ES-I3 (cell line): ENCODE data around the gene GPR25.

ENCODE experiments used
- H3K36me3 ChIP-seq: 2 replicates; pipeline ENCODE4 v1.6.1; 2013; ENCODE audit warnings: mild to moderate bottlenecking, low read length, control low read depth, moderate library complexity; ENCODE audit not compliant: insufficient read depth
- H3K4me1 ChIP-seq: 2 replicates; pipeline ENCODE4 v1.6.1; 2013; ENCODE audit warnings: mild to moderate bottlenecking, control low read depth, low read length; ENCODE audit not compliant: insufficient read depth
- H3K9ac ChIP-seq: 2 replicates; pipeline ENCODE4 v1.6.1; 2013; ENCODE audit warnings: low read depth, mild to moderate bottlenecking, low read length, moderate library complexity
- H3K9me3 ChIP-seq: 2 replicates; pipeline ENCODE4 v1.6.1; 2013; ENCODE audit warnings: mild to moderate bottlenecking, low read length, moderate library complexity; ENCODE audit not compliant: control insufficient read depth, insufficient read depth

The GPR25 gene

GRCh38 chr1:200883118-200883517, 10.3 kb downstream of the GPR25 start:
- no peak overlapping the region for H3K9ac ChIP-seq
- no peaks in the 10 kb centered on the region for H3K9me3 ChIP-seq
- peaks cover 15% of the 10 kb centered on the region for H3K4me1 ChIP-seq
- no peaks in the 10 kb centered on the region for H3K36me3 ChIP-seq

GRCh38 chr1:200885623-200886402, 13.0 kb downstream of the GPR25 start:
- Histone ChIP-seq H3K9ac (no peak overlapping the region), H3K36me3 (no peaks in the 10 kb centered on the region), H3K9me3 (no peaks in the 10 kb centered on the region), H3K4me1 (peaks cover 21% of the 10 kb centered on the region)

GRCh38 chr1:200886594-200886993, 13.8 kb downstream of the GPR25 start:
- Histone ChIP-seq H3K36me3 (no peaks in the 10 kb centered on the region), H3K4me1 (peaks cover 21% of the 10 kb centered on the region), H3K9ac (no peak overlapping the region), H3K9me3 (no peaks in the 10 kb centered on the region)

- no peaks in the 10 kb centered on the region for H3K9me3 ChIP-seq
- H3K36me3 ChIP-seq, result no peaks in the 10 kb centered on the region
- H3K9ac ChIP-seq, result no peak overlapping the region
- H3K4me1 ChIP-seq, result peaks cover 21% of the 10 kb centered on the region
Observed at GRCh38 chr1:200887036-200887435, 14.3 kb downstream of the GPR25 start.

DNA sequence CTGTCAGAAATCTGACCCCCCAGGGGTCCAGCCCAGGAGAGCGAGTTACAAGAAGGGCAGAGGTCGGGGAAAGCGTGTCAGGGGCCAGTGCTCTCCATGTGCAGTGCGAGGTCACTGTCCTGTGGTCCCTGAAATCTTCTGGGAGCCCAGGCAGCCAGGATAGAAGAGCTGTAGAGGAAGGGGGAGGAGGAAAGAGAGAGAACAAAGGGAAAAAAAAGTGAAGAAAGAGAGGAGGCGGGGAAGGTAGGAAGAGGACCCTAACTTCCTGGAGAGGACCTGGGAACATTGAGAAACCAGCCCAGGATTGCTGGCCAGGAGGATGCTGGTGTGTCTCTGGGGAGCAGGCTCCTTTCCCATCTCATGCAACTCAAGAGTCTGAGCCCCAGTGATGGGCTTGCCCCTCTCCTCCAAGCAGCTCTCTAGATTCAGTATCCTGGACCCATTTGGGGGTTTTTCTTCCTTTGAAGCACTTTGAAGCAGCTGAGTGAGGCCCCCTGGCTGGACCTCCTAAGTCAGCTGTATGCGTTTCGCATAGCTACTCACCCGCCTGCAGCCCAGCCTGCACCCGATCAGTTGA, 15.1 kb downstream of the GPR25 start:
- H3K9ac ChIP-seq, result no peak overlapping the region
- H3K9me3 ChIP-seq, result no peaks in the 10 kb centered on the region
- no peaks in the 10 kb centered on the region for H3K36me3 ChIP-seq
- peaks cover 21% of the 10 kb centered on the region for H3K4me1 ChIP-seq

DNA sequence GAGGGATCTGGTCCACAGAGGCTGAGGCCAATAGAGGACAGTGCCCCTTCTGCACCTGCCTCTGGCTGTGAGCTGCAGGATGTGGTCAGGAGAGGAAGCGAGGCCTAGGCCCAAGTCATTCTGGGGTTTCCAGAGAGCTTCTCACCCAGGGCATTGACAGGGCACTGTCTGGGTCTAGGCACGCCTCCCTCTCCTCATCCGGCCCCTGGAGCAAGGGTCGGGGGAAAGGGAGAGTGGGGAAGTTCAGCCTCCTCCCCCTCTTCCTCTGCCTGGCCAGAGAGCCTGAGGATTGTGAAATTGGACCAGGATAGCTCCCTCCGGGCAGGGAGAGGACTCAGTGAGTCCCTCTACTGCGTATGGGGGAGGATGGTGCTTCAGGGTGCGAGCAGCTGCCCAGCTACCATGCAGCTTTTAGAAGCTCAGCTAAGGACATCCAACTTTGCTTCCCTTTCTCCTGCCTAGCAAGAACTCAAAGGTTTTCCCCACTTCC, 15.6 kb downstream of the GPR25 start:
- Histone ChIP-seq H3K36me3 (no peaks in the 10 kb centered on the region), H3K4me1 (peaks cover 24% of the 10 kb centered on the region), H3K9ac (no peak overlapping the region), H3K9me3 (no peaks in the 10 kb centered on the region)

DNA sequence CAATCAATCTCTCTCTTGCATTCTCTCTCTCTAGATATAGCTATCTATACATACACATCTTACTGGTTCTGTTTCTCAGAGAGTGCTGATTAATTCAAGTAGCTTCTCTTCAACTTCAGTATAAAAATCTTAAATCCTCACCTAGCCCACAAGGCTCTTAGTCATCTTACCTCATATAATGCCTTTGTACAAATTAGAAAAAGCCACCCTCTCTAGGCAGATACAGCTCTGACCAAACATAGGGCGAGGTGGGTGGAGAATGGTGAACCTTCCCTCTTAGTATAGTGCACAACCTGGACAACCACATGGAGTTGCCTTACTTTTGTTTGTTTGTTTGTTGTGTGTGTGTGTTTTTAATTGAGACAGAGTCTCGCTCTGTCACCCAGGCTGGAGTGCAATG, 16.8 kb downstream of the GPR25 start:
- Histone ChIP-seq H3K9ac (no peak overlapping the region), H3K4me1 (peaks cover 35% of the 10 kb centered on the region)

GRCh38 chr1:200890027-200890426, 17.2 kb downstream of the GPR25 start:
- Histone ChIP-seq H3K9ac (no peak overlapping the region), H3K9me3 (no peaks in the 10 kb centered on the region), H3K36me3 (no peaks in the 10 kb centered on the region), H3K4me1 (peaks cover 39% of the 10 kb centered on the region)

More for the DNA sequence above, 16.8 kb downstream of the GPR25 start:
- H3K9me3 ChIP-seq, result no peaks in the 10 kb centered on the region
- no peaks in the 10 kb centered on the region for H3K36me3 ChIP-seq

DNA sequence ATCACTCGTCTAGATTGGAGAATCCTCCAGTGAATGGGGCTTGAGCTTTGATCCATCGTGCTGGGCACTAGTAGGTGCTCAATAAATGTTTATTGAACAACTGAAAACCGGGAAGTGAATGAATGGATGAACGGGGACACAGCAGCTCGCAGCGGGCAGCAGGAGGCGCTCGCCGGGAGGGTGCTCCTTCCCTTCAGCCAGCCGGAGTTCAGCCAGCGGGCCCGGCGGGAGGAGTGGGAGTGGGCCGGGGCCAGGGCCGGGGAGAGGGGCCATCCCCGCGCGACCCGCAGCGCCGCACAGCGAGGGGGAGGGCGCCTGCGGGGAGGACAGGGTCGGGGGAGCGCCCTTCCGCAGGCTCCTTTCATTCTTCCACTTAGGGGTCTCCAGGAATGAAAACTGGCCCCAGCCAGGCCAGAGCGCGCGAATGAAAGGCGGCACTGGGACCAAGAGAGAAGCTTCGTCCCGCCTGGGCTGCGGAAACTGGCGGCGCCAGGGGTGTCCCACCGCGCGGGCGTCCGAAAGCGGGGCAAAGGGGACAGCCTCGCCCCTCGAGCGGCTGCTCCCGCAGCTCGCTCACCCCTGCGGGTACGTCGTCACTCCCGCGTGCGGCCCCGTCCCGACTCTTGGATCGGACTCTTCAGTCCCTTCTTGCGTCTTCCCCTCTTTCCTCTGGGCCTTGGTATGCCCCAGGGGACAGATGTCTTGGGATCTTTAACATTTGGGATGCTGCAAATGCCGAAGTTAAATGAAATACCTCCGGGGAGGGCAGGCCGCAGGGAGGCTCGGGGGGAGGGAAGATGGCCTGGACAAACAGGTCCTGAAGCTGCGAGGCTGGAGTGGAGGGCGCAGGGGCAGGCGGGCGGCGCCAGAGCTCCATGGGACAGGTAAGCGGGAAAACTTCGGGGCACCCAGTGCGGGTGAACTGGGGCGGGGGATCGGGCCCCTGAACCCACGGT, 18.3 kb downstream of the GPR25 start:
- no peaks in the 10 kb centered on the region for H3K9me3 ChIP-seq
- peaks cover 50% of the 10 kb centered on the region for H3K4me1 ChIP-seq
- H3K9ac ChIP-seq, result peak overlapping the region; percentile 89
- no peaks in the 10 kb centered on the region for H3K36me3 ChIP-seq

DNA sequence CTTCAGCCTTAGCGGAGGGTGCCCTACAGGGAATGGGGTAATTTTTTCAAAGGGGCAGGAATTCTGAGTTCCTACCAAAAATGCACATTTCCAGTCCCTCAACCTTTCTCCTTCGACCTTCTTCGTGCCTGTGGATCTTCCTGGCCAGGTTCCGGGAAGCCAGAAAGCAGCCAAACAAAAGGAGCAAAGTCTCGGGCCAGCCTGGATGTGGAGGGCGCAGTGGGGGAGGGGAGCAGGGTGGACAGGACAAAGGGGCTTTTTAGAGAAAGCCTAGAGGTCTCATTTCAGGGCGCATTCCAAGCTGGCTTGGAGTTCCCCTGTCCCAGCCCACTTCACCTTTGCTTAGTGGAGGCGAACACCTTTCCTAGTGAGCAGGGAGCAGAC, 19.0 kb downstream of the GPR25 start:
- Histone ChIP-seq H3K36me3 (no peaks in the 10 kb centered on the region), H3K9me3 (no peaks in the 10 kb centered on the region), H3K4me1 (peaks cover 52% of the 10 kb centered on the region), H3K9ac (peak overlapping the region; percentile 89)

DNA sequence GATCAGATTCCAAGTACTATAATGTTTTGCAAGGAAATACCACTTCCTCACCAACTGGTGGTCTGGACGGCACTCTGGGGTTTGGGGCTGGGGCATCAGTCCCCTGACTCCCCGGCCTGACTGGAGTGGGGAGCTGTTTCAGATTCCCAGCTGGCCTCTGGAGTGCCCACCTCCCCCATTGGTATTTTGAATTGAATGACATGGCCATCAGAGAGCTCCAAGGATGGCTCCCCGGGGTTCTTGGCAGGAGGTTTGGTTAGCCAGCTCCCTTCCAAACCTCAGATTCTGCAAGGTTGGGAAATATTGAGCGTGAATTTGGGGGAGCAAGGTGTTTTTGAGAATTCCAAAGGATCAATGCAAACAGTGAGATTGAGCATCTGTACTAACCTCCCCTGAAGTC, 19.8 kb downstream of the GPR25 start:
- peak overlapping the region; percentile 89 for H3K9ac ChIP-seq
- H3K4me1 ChIP-seq, result peaks cover 54% of the 10 kb centered on the region
- H3K36me3 ChIP-seq, result no peaks in the 10 kb centered on the region
- no peaks in the 10 kb centered on the region for H3K9me3 ChIP-seq

GRCh38 chr1:200892958-200893357, 20.2 kb downstream of the GPR25 start:
- H3K4me1 ChIP-seq, result peaks cover 54% of the 10 kb centered on the region
- peak overlapping the region; percentile 89; the same call in 1 of the 2 replicates for H3K9ac ChIP-seq
- H3K36me3 ChIP-seq, result no peaks in the 10 kb centered on the region
- H3K9me3 ChIP-seq, result no peaks in the 10 kb centered on the region

DNA sequence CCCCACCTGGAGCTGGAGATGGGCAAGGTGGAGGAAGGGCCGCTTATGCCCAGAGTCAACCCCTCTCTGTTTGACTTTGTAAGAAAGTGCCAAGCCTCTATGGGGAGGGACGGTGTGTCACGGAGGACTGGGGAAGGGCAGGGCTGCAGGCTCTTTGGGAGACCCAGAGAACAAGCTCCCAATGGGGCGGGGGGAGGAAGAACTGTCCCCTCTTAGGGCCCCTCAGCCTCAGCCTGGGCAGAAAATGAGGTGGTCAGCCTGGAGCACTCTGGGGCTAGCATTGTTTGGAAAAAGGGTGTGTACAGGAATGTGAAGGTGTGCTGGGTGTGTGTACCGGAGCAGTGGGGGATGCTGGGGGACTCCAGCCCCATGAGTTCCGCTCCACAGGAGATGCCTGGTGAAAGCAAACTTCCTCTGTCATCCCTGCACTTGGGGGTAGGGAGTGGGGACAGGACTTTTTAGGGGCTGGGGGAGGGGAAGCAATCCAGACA, 20.7 kb downstream of the GPR25 start:
- Histone ChIP-seq H3K9ac (peak overlapping the region; percentile 26; the same call in 1 of the 2 replicates), H3K4me1 (peaks cover 52% of the 10 kb centered on the region), H3K9me3 (no peaks in the 10 kb centered on the region), H3K36me3 (no peaks in the 10 kb centered on the region)
